Kidney (tissue), 14 donors: ENCODE measurements around the gene PTOV1. TPM values are rescaled to one million over a fixed set of nuclear protein-coding genes. Genes with fewer than 3 reads are reported as not detected.
A peak's percentile ranks its signal among the peaks of the same experiment; 100 is the strongest.

Experiments
- DNase-seq, 5 donors: peaks; one replicate each; pipeline ENCODE4 v3.0.0-alpha.2; 2013 to 2020
- FAIRE-seq: peaks from 2 replicates; lab custom pipeline; 2012; peaks lifted over from hg19 to GRCh38; lab: Jason Lieb, UNC
- H3K27ac ChIP-seq, 2 donors: one replicate each; pipeline ENCODE4 v1.7.0; 2013; ENCODE audit warnings: low read depth in 2 of 2, low read length in 2 of 2, inconsistent platforms in 1 of 2
- H3K27me3 ChIP-seq: one replicate; pipeline ENCODE4 v1.7.1; 2013; ENCODE audit warnings: low read length, inconsistent platforms; ENCODE audit not compliant: control insufficient read depth, insufficient read depth
- H3K36me3 ChIP-seq, 3 donors: one replicate each; pipeline versions ENCODE4 v1.7.0 to v1.7.1; 2013; ENCODE audit warnings: low read length in 3 of 3, control low read depth in 1 of 3, inconsistent platforms in 1 of 3; ENCODE audit not compliant: insufficient read depth in 3 of 3, control insufficient read depth in 2 of 3
- H3K4me1 ChIP-seq, 3 donors: one replicate each; pipeline versions ENCODE4 v1.7.0 to v1.7.1; 2013; ENCODE audit warnings: low read length in 3 of 3, inconsistent platforms in 1 of 3, low read depth in 1 of 3; ENCODE audit not compliant: control insufficient read depth in 2 of 3, insufficient read depth in 2 of 3
- H3K4me3 ChIP-seq, 3 donors: one replicate each; pipeline versions ENCODE4 v1.7.0 to v1.8.1; 2013; ENCODE audit warnings: low read length in 3 of 3, control low read depth in 1 of 3, inconsistent platforms in 1 of 3
- H3K9ac ChIP-seq, 3 donors: one replicate each; pipeline versions ENCODE4 v1.7.0 to v1.7.1; 2013; ENCODE audit warnings: low read length in 3 of 3, control low read depth in 1 of 3, inconsistent platforms in 1 of 3
- H3K9me3 ChIP-seq, 3 donors: one replicate each; pipeline versions ENCODE4 v1.7.0 to v1.7.1; 2013; ENCODE audit warnings: low read length in 3 of 3, control low read depth in 1 of 3, inconsistent platforms in 1 of 3; ENCODE audit not compliant: control insufficient read depth in 2 of 3, insufficient read depth in 1 of 3
- CTCF ChIP-seq: IDR thresholded peaks from 3 replicates; pipeline ENCODE4 v1.5.1; 2012; ENCODE audit warnings: mild to moderate bottlenecking, moderate library complexity, borderline replicate concordance; ENCODE audit not compliant: insufficient read depth; ENCODE audit errors: extremely low read depth
- intact Hi-C: fragments of 100-400 bp; cut with DNase I; formaldehyde crosslinking; loops from one replicate; pipeline ENCODE4 v1.11.1; 2022
- polyA plus RNA-seq: library from polyadenylated mRNA; stranded (reverse); fragments of 350-450 nt; fragmentation: Illumina TruSeq; extraction: RNeasy Lipid Tissue Mini Kit (QIAGEN cat#74804); gene quantifications from one replicate; pipeline ENCODE4 v1.2.3, GENCODE V29; 2014; ENCODE audit warnings: low read depth, low replicate concordance; ENCODE audit not compliant: insufficient read depth
- total RNA-seq: library from RNA; stranded (reverse); fragmentation: NEBNext Ultra II Directional; extraction: Animal tissue kit (Norgen Biotek cat#: 25700); gene quantifications from one replicate; pipeline ENCODE4 v1.2.1, GENCODE V29; 2021
- donor health status: control.
- donor health status: control.
- donor health status: control.
- donor health status: control.
- donor health status: control.
- donor health status: DM: yes; HTN: yes; CAD: no.
- donor health status: Normal renal cell carcinoma (clear cell type).

The PTOV1 gene
- total and polyA plus RNA-seq, 2 donors from 2014 or later: 118 to 235 TPM

GRCh38 chr19:49801966-49802661 is 48.8 kb upstream of the PTOV1 start:
- DNase-seq (peak; percentile 88 to 97 (median 93)), FAIRE-seq (no peak)
- peak; percentile 17 for TF ChIP-seq CTCF
- peak overlapping the region in 1 of 2 donors; percentile 60 for H3K27ac ChIP-seq
- peaks cover 0 to 2% (median 0%) of the 10 kb centered on the region in 3 donors for H3K4me1 ChIP-seq
- peak overlapping the region; percentile 43 to 74 (median 65) for H3K4me3 ChIP-seq
- peak overlapping the region in 1 of 3 donors; percentile 51 for H3K9ac ChIP-seq
- H3K9me3 ChIP-seq: no peaks in the 10 kb centered on the region
- intact Hi-C loops: no loop called here
- H3K36me3 ChIP-seq: peaks cover 2 to 27% (median 13%) of the 10 kb centered on the region in 3 donors
- H3K27me3 ChIP-seq: no peaks in the 10 kb centered on the region

DNA sequence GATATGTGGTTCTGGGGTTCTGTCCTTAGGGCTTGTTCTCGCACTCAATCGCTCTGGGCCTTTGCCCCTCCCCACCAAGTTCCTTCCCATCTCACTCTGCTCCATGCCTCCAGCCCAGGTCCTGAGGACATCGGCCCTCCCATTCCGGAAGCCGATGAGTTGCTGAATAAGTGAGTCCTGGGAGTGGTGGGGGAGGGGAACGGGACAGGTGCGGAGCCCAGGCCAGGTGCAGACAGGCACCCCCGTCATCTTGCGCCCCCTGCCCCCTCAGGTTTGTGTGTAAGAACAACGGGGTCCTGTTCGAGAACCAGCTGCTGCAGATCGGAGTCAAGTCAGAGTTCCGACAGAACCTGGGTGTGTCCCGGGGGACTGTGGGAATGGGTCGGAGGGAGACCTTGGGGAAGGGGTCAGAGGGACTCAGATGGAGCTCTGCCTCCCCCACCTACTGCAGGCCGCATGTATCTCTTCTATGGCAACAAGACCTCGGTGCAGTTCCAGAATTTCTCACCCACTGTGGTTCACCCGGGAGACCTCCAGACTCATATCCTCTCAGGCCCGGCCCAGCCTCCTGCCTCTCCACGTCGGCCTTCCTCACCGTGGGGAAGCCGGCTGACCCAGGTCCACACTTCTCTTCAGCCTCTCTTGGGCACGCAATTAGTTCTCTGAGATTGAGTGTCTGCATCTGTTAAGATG is 48.0 kb upstream of the PTOV1 start:
- Histone ChIP-seq H3K4me1 (peaks cover 0 to 2% (median 0%) of the 10 kb centered on the region in 3 donors), H3K4me3 (peak overlapping the region in 1 of 3 donors; percentile 21), H3K27me3 (no peaks in the 10 kb centered on the region), H3K9ac (peak overlapping the region in 1 of 3 donors; percentile 12), H3K27ac (peak overlapping the region; percentile 32 to 37), H3K9me3 (no peaks in the 10 kb centered on the region), H3K36me3 (peaks cover 2 to 27% (median 12%) of the 10 kb centered on the region in 3 donors)
- TF ChIP-seq CTCF: no peak
- FAIRE-seq (no peak), DNase-seq (peak in 2 of 5 donors; percentile 74 to 75)
- intact Hi-C loops: no loop called here

DNA sequence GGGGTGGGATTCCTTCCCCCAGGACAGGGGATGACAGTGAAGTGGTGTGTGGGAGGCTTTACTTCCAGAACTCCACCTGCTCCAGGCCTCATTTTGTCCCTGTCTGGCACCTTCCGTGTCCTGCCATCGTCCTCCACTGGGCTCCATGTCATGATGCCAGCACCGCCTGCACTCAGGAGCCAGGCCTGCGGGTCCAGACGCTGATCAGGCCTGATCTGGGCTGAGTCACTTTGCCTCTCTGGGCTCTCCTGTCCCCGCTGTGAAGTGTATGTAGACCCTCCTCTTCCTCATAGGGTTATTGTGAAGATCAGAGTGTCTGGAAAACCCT is 47.5 kb upstream of the PTOV1 start:
- DNase-seq (peak in 1 of 5 donors; percentile 45), FAIRE-seq (no peak)
- Histone ChIP-seq H3K27ac (no peak overlapping the region), H3K9me3 (no peaks in the 10 kb centered on the region), H3K9ac (no peak overlapping the region), H3K36me3 (peaks cover 2 to 21% (median 11%) of the 10 kb centered on the region in 3 donors), H3K27me3 (no peaks in the 10 kb centered on the region), H3K4me3 (no peak overlapping the region), H3K4me1 (peaks cover 0 to 2% (median 0%) of the 10 kb centered on the region in 3 donors)
- no peak for TF ChIP-seq CTCF
- intact Hi-C loops: no loop called here
